ENCODE results near the gene SYTL2. TPM values are rescaled to one million over a fixed set of nuclear protein-coding genes. Genes with fewer than 3 reads are reported as not detected.

The SYTL2 gene
- polyA plus RNA-seq, 3 donors: 66.2 to 103 (median 90.8) TPM

- DNase-seq (ENCODE audit: extremely low read depth in 1 of 11, low read depth in 9 of 11, low spot score in 4 of 11): no peak
These were observed 163.9 kb downstream of the SYTL2 start for GRCh38 chr11:85647078-85647477.

Other genes with a start within 250 kb of the SYTL2 start
- 10 to 100 TPM in 2 of 3 donors, 1 to 10 TPM in 1; 9.9 to 11.8 (median 10.1) TPM for gene DLG2, start 183.8 kb downstream of the SYTL2 start, polyA plus RNA-seq (ENCODE audit: insufficient read length in 3 of 3)
- gene TMEM126B, start 182.5 kb downstream of the SYTL2 start, polyA plus RNA-seq (ENCODE audit: insufficient read length in 3 of 3): 10 to 100 TPM; 53.8 to 63.3 (median 58.8) TPM
- 10 to 100 TPM; 31.3 to 39.3 (median 33.3) TPM for gene TMEM126A, start 163.2 kb downstream of the SYTL2 start, polyA plus RNA-seq (ENCODE audit: insufficient read length in 3 of 3)
- 100 to 1,000 TPM in 2 of 3 donors, 10 to 100 TPM in 1; 96.3 to 131 (median 120) TPM for gene CREBZF, start 146.0 kb downstream of the SYTL2 start, polyA plus RNA-seq (ENCODE audit: insufficient read length in 3 of 3)
- 1 to 10 TPM; 2.4 to 4.1 (median 3.2) TPM for gene CCDC89, start 124.9 kb downstream of the SYTL2 start, polyA plus RNA-seq (ENCODE audit: insufficient read length in 3 of 3)
- under 1 TPM in 2 of 3 donors, not detected in 1; 0.06 to 0.12 TPM for gene CCDC83, start 44.2 kb upstream of the SYTL2 start, polyA plus RNA-seq (ENCODE audit: insufficient read length in 3 of 3)

Data from renal cortex interstitium (tissue), 11 donors.